ENCODE results near the gene LATS2.
"Not testable (repeated sequence)": the region's sequence is repeated elsewhere in the genome, so short reads cannot be mapped to it uniquely, and the experiment has no call there.

DNA sequence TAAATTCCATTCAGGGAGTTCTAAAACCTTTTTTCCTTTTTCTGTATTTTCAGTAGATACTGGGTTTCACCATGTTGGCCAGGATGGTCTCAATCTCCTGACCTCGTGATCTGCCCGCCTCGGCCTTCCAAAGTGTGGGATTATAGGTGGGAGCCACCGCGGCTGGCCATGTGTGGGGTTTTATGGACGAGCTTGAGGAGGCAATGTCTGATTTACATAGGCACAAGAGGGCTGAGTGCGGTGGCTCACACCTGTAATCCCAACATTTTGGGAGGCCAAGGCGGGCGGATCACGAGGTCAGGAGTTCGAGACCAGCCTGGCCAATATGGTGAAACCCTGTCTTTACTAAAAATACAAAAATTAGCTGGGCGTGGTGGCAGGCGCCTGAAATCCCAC is 136.0 kb downstream of the LATS2 start:
- TF ChIP-seq, protein P1, sequence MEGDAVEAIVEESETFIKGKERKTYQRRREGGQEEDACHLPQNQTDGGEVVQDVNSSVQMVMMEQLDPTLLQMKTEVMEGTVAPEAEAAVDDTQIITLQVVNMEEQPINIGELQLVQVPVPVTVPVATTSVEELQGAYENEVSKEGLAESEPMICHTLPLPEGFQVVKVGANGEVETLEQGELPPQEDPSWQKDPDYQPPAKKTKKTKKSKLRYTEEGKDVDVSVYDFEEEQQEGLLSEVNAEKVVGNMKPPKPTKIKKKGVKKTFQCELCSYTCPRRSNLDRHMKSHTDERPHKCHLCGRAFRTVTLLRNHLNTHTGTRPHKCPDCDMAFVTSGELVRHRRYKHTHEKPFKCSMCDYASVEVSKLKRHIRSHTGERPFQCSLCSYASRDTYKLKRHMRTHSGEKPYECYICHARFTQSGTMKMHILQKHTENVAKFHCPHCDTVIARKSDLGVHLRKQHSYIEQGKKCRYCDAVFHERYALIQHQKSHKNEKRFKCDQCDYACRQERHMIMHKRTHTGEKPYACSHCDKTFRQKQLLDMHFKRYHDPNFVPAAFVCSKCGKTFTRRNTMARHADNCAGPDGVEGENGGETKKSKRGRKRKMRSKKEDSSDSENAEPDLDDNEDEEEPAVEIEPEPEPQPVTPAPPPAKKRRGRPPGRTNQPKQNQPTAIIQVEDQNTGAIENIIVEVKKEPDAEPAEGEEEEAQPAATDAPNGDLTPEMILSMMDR (IDR thresholded peaks at IDR 0.05) = not testable (repeated sequence)
- TF ChIP-seq POLR2A (IDR thresholded peaks at IDR 0.05) = not testable (repeated sequence)

Measured in thyroid gland (tissue), 4 donors.